ENCODE results near the gene TSPAN18. TPM values are rescaled to one million over a fixed set of nuclear protein-coding genes. Genes with fewer than 3 reads are reported as not detected.

TSPAN18 gene
- total RNA-seq, 4 donors from 2014 or later = 6.7 to 13.1 (median 7.9) TPM

GRCh38 chr11:44727114-44727372 is 281 bp downstream of the TSPAN18 start:
- Histone ChIP-seq H3K4me1 (peaks cover 0 to 53% (median 20%) of the 10 kb centered on the region in 4 donors), H3K9me3 (no peaks in the 10 kb centered on the region), H3K27ac (peak overlapping the region in 2 of 4 donors; percentile 43 to 66), H3K4me3 (peak overlapping the region; percentile 46 to 75 (median 62)), H3K36me3 (no peaks in the 10 kb centered on the region), H3K27me3 (peaks cover 0 to 8% of the 10 kb centered on the region in 2 donors)
- DNase-seq (ENCODE audit: low spot score in 2 of 2) = no peak
- WGBS, 2 donors = 0% methylated on average over 13 of the region's 45 CpGs; no CpG with 5 or more reads in 1 of the 2 donors
- no peak for TF ChIP-seq CTCF (IDR thresholded peaks at IDR 0.05)
- TF ChIP-seq EP300 (IDR thresholded peaks at IDR 0.05) = no peak
- no peak for TF ChIP-seq POLR2A (IDR thresholded peaks at IDR 0.05)

- peaks cover 0 to 56% (median 20%) of the 10 kb centered on the region in 4 donors for H3K4me1 ChIP-seq
- TF ChIP-seq EP300 (IDR thresholded peaks at IDR 0.05) (peak in 1 of 2 donors; percentile 24), CTCF (IDR thresholded peaks at IDR 0.05) (peak; percentile 89 to 96 (median 93)), POLR2A (IDR thresholded peaks at IDR 0.05) (no peak)
- peak overlapping the region; percentile 46 to 75 (median 62) for H3K4me3 ChIP-seq
- H3K9me3 ChIP-seq = no peaks in the 10 kb centered on the region
- WGBS, 2 donors = 1% methylated on average over 31 to 32 of the region's 70 CpGs
- H3K27me3 ChIP-seq = peaks cover 0 to 8% of the 10 kb centered on the region in 2 donors
- DNase-seq (ENCODE audit: low spot score in 2 of 2) = peak; percentile 62 to 63
- H3K27ac ChIP-seq = peak overlapping the region in 3 of 4 donors; percentile 43 to 66 (median 55)
- no peaks in the 10 kb centered on the region for H3K36me3 ChIP-seq
Observed at GRCh38 chr11:44727373-44728287, 868 bp downstream of the TSPAN18 start.

GRCh38 chr11:44728491-44728910 is 1.7 kb downstream of the TSPAN18 start:
- peak overlapping the region in 2 of 4 donors; percentile 21 to 66 for H3K27ac ChIP-seq
- no peak for DNase-seq (ENCODE audit: low spot score in 2 of 2)
- H3K9me3 ChIP-seq = no peaks in the 10 kb centered on the region
- no peaks in the 10 kb centered on the region for H3K36me3 ChIP-seq
- 43 to 48% methylated on average over 6 of the region's 6 CpGs for WGBS, 2 donors
- peaks cover 0 to 8% of the 10 kb centered on the region in 2 donors for H3K27me3 ChIP-seq
- TF ChIP-seq CTCF (IDR thresholded peaks at IDR 0.05) (no peak), EP300 (IDR thresholded peaks at IDR 0.05) (no peak), POLR2A (IDR thresholded peaks at IDR 0.05) (no peak)
- H3K4me1 ChIP-seq = peaks cover 0 to 56% (median 20%) of the 10 kb centered on the region in 4 donors
- peak overlapping the region in 1 of 4 donors; percentile 70 for H3K4me3 ChIP-seq

GRCh38 chr11:44729063-44729462 is 2.3 kb downstream of the TSPAN18 start:
- Histone ChIP-seq H3K27ac (peak overlapping the region in 2 of 4 donors; percentile 30 to 66), H3K36me3 (no peaks in the 10 kb centered on the region), H3K9me3 (no peaks in the 10 kb centered on the region), H3K4me3 (no peak overlapping the region), H3K4me1 (peaks cover 0 to 61% (median 20%) of the 10 kb centered on the region in 4 donors), H3K27me3 (peaks cover 0 to 8% of the 10 kb centered on the region in 2 donors)
- no peak for TF ChIP-seq EP300 (IDR thresholded peaks at IDR 0.05)
- TF ChIP-seq POLR2A (IDR thresholded peaks at IDR 0.05) = no peak
- TF ChIP-seq CTCF (IDR thresholded peaks at IDR 0.05) = no peak
- no peak for DNase-seq (ENCODE audit: low spot score in 2 of 2)
- WGBS, 2 donors = 43 to 63% methylated on average over 2 of the region's 2 CpGs

- TF ChIP-seq EP300 (IDR thresholded peaks at IDR 0.05) (no peak), POLR2A (IDR thresholded peaks at IDR 0.05) (no peak), CTCF (IDR thresholded peaks at IDR 0.05) (no peak)
- DNase-seq (ENCODE audit: low spot score in 2 of 2) = no peak
Observed at GRCh38 chr11:44729713-44730112, 3.0 kb downstream of the TSPAN18 start.

More at GRCh38 chr11:44729713-44730112, 3.0 kb downstream of the TSPAN18 start:
- H3K9me3 ChIP-seq = no peaks in the 10 kb centered on the region
- peak overlapping the region in 2 of 4 donors; percentile 30 to 66 for H3K27ac ChIP-seq
- peaks cover 0 to 64% (median 20%) of the 10 kb centered on the region in 4 donors for H3K4me1 ChIP-seq
- peaks cover 0 to 8% of the 10 kb centered on the region in 2 donors for H3K27me3 ChIP-seq
- 49 to 57% methylated on average over 3 of the region's 3 CpGs for WGBS, 2 donors
- no peak overlapping the region for H3K4me3 ChIP-seq
- H3K36me3 ChIP-seq = no peaks in the 10 kb centered on the region

Measured in tibial nerve (tissue), 4 donors.